Smooth muscle cell (in vitro differentiated cells): ENCODE data around the gene ROR1. TPM values are rescaled to one million over a fixed set of nuclear protein-coding genes. Genes with fewer than 3 reads are reported as not detected.

Experiments
- DNase-seq: peaks from one replicate; lab custom pipeline; 2025; ENCODE audit not compliant: unreplicated experiment; lab: John Stamatoyannopoulos, UW
- H2AFZ ChIP-seq: fragments of 200-600 bp; sonication (generic); 2 replicates; pipeline ENCODE4 v1.6.0; 2016; ENCODE audit warnings: antibody characterized with exemption, low read depth, mild to moderate bottlenecking
- H3F3A ChIP-seq: fragments of 200-600 bp; sonication (generic); 2 replicates; pipeline ENCODE4 v1.6.0; 2017; ENCODE audit warnings: antibody characterized with exemption, low read depth
- H3K27ac ChIP-seq: fragments of 200-600 bp; sonication (generic); 2 replicates; pipeline ENCODE4 v1.5.1; 2016; ENCODE audit warnings: low read depth, mild to moderate bottlenecking
- H3K27me3 ChIP-seq: fragments of 200-600 bp; sonication (generic); 2 replicates; pipeline ENCODE4 v1.6.1; 2016; ENCODE audit warnings: low read depth, mild to moderate bottlenecking
- H3K36me3 ChIP-seq: fragments of 200-600 bp; sonication (generic); 2 replicates; pipeline ENCODE4 v1.5.1; 2016; ENCODE audit warnings: low read depth
- H3K4me1 ChIP-seq: fragments of 200-600 bp; sonication (generic); 2 replicates; pipeline ENCODE4 v1.5.1; 2016; ENCODE audit warnings: low read depth
- H3K4me2 ChIP-seq: fragments of 200-600 bp; sonication (generic); 2 replicates; pipeline ENCODE4 v1.6.0; 2016; ENCODE audit warnings: mild to moderate bottlenecking
- H3K4me3 ChIP-seq: fragments of 200-600 bp; sonication (generic); 2 replicates; pipeline ENCODE4 v1.5.1; 2016; ENCODE audit warnings: mild to moderate bottlenecking
- H3K79me2 ChIP-seq: fragments of 200-600 bp; sonication (generic); 2 replicates; pipeline ENCODE4 v1.6.0; 2016; ENCODE audit warnings: low read depth, mild to moderate bottlenecking
- H3K9ac ChIP-seq: fragments of 200-600 bp; sonication (generic); 2 replicates; pipeline ENCODE4 v1.6.0; 2016; ENCODE audit warnings: low read depth
- H3K9me3 ChIP-seq: fragments of 200-600 bp; sonication (generic); replicated peaks from 2 replicates; pipeline ENCODE4 v1.5.1; 2016; ENCODE audit warnings: low read depth
- H4K20me1 ChIP-seq: fragments of 200-600 bp; sonication (generic); 2 replicates; pipeline ENCODE4 v1.6.0; 2016; ENCODE audit warnings: low read depth
- CTCF ChIP-seq: fragments of 200-600 bp; sonication (generic); IDR thresholded peaks from 2 replicates; pipeline ENCODE4 v1.5.1; 2017; ENCODE audit warnings: borderline replicate concordance, mild to moderate bottlenecking, antibody characterized with exemption; ENCODE audit not compliant: insufficient read depth, poor library complexity, severe bottlenecking
- WGBS: methylation state at CpG from one replicate; pipeline ENCODE4 v1.1.7; 2016; ENCODE audit warnings: low lambda C conversion rate; 5-methylcytosine and 5-hydroxymethylcytosine counted together
- polyA plus RNA-seq: library from polyadenylated mRNA; unstranded; fragments of >200 nt; fragmentation: Nextera tagmentation; extraction: Ambion mirVana; gene quantifications from 2 replicates; pipeline ENCODE4 v1.2.1, GENCODE V29; 2016
- total RNA-seq: library from RNA; depleted of rRNA; stranded (reverse); fragments of >200 nt; gene quantifications from 2 replicates; pipeline ENCODE4 v1.2.3, GENCODE V29; 2014

The ROR1 gene
- total and polyA plus RNA-seq, 2 experiments from 2014 or later: 3.3 to 7.2 TPM

DNA sequence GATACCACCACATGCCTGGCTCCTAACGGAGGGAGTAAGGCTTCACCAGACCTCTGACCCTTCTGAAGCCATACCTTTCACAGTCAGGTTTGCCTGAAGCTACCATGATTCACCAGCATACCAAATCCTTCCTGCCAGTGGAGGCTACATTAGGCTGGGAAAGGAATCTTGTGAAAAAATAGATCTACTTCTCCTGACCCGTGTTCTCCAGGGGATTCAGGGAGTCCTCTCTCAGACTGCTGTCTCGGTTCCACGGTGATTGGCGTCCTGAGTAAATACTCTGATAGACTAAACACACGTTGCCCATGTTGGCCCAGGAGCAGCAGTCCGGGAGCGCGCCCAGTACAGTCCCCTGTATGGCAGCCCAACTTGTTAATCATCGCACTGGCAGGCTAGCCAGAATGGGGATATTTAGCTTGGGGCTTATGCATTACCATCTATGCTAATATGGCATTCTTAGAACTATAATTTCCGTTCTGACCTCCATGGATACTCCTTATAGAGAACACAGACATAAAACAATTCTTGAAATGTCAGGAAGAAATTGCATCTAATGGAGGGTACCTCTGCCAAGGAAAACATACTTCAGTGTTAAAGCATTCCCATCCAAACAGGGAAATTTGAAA lies 173.2 kb downstream of the ROR1 start:
- DNase-seq: no peak
- Histone ChIP-seq H3K9me3 (no peaks in the 10 kb centered on the region), H4K20me1 (no peaks in the 10 kb centered on the region), H3K36me3 (no peaks in the 10 kb centered on the region), H3K4me2 (no peak overlapping the region), H3K9ac (no peak overlapping the region), H2AFZ (no peak overlapping the region), H3K27ac (no peak overlapping the region), H3K27me3 (no peaks in the 10 kb centered on the region), H3F3A (no peaks in the 10 kb centered on the region), H3K79me2 (no peaks in the 10 kb centered on the region), H3K4me1 (peaks cover 24% of the 10 kb centered on the region), H3K4me3 (no peak overlapping the region)
- no peak for TF ChIP-seq CTCF
- WGBS: 86% methylated on average over 11 of the region's 11 CpGs

DNA sequence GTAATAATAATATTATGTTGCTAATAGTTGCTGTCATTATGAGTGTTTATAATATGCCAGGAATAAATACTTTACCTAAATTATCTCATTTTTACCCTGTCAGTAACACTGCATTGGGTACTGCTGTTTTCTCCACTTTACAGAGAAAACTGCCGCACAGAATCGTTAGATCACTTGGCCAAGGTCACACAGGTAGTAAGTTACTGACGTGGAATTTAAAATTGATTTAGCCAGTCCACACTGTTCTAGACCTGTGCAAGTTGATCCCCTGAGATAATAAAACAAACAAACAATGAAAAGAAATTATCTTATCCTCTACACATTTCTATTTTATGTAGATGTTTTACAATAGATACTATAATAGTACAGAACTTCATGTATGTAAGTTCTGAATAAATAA lies 174.1 kb downstream of the ROR1 start:
- H3K9ac ChIP-seq: no peak overlapping the region
- no peak for TF ChIP-seq CTCF
- no peak overlapping the region for H2AFZ ChIP-seq
- H3K4me1 ChIP-seq: peaks cover 24% of the 10 kb centered on the region
- H3K9me3 ChIP-seq: no peaks in the 10 kb centered on the region
- no peaks in the 10 kb centered on the region for H4K20me1 ChIP-seq
- no peak overlapping the region for H3K4me2 ChIP-seq
- H3F3A ChIP-seq: no peaks in the 10 kb centered on the region
- no peaks in the 10 kb centered on the region for H3K27me3 ChIP-seq
- no peak overlapping the region for H3K4me3 ChIP-seq
- DNase-seq: no peak
- WGBS: 92% methylated on average over 3 of the region's 3 CpGs
- H3K79me2 ChIP-seq: no peaks in the 10 kb centered on the region
- H3K27ac ChIP-seq: no peak overlapping the region
- no peaks in the 10 kb centered on the region for H3K36me3 ChIP-seq

DNA sequence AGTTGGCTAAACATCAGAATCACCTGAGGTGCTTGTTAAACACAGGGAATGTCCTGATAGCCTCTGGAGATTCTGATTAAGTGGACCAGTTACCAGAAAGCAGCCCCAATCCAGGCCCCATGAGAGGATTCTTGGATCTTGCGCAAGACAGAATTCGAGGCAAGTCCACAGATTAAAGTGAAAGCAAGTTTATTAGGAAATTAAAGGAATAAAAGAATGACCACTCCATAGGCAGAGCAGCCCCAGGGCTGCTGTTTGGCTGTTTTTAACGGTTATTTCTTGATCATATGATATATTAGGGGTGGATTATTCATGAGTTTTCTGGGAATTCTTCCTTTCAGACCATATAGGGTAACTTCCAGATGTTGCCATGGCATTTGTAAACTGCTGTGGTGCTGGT lies 176.2 kb downstream of the ROR1 start:
- Histone ChIP-seq H3K4me3 (no peak overlapping the region), H3K79me2 (no peaks in the 10 kb centered on the region), H3F3A (no peaks in the 10 kb centered on the region), H3K4me1 (peaks cover 13% of the 10 kb centered on the region), H3K27ac (no peak overlapping the region), H4K20me1 (no peaks in the 10 kb centered on the region), H3K9ac (no peak overlapping the region), H2AFZ (no peak overlapping the region), H3K27me3 (no peaks in the 10 kb centered on the region), H3K4me2 (peak overlapping the region; percentile 46), H3K9me3 (peaks cover 10% of the 10 kb centered on the region), H3K36me3 (no peaks in the 10 kb centered on the region)
- no peak for DNase-seq
- no peak for TF ChIP-seq CTCF
- 63% methylated on average over 3 of the region's 3 CpGs for WGBS
